ENCODE data around the gene ZNF117. TPM values are rescaled to one million over a fixed set of nuclear protein-coding genes. Genes with fewer than 3 reads are reported as not detected.

ZNF117 gene
- total and polyA plus RNA-seq, 9 of the 15 experiments (the other 6 are each of a cell fraction or from before 2014, with no cell fraction given) = 2.5 to 18.9 (median 14.1) TPM

DNA sequence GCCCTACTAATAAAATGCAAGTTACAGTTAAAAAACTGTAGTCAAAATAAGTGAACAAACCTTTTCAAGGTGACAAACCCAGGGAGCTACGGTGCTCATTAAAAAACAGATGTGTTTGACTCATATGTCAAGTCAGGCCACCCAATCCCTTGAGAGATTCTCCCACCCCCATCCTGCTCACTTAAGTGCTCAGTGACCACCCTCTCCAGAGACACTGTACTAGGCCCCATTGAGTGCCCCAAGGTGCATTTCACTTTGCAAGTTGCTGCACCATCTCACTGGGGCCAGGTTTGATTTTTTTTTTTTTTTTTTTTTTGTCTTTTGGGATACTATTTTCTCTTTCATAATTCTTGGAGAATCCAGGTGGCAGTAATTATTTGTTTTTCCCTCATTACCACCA, 13.7 kb upstream of the ZNF117 start (continued):
- TF ChIP-seq ZNF778 (CRISPR knock-in tag; IDR thresholded peaks at IDR 0.05) = no peak
- no peak for TF ChIP-seq ETV5 (CRISPR knock-in tag; IDR thresholded peaks at IDR 0.05; ENCODE audit: low read depth)
- TF ChIP-seq TRIM25 (IDR thresholded peaks at IDR 0.05; ENCODE audit: borderline replicate concordance) = no peak
- 0 out of 4 replicates have a peak, but pooled peaks of 1 of the 2 experiments have one; percentile 7 for TF ChIP-seq KDM1A (IDR thresholded peaks at IDR 0.05)
- TF ChIP-seq SMARCA5 (IDR thresholded peaks at IDR 0.05) = 0 out of 2 replicates have a peak, but pooled peaks have one; percentile 19

GRCh38 chr7:65002972-65003585, 12.2 kb upstream of the ZNF117 start:
- POLR2A ChIA-PET = interaction anchor here (0.6 to 1.2 kb wide), 2 partner anchors 19 to 42 kb away, joined by 3 to 4 read pairs; no protein-coding TSS in a partner anchor
- intact Hi-C loops (cut with micrococcal nuclease) (no loop called here), in situ Hi-C loops (cut with MboI) (no loop called here)
- Histone ChIP-seq H3K9me3 (replicated peaks; ENCODE audit: control insufficient read depth, insufficient read depth, low read depth, low read length) (peaks cover 30% of the 10 kb centered on the region), H3K4me1 (replicated peaks in 1 of 2; ENCODE audit: control insufficient read depth in 2 of 2, insufficient read depth in 2 of 2, low read length in 2 of 2) (peaks cover 31 to 47% of the 10 kb centered on the region in 2 experiments; a peak in 4 of 5 replicates), H3K9me1 (ENCODE audit: control insufficient read depth, insufficient read depth, low read length) (no peaks in the 10 kb centered on the region), H3K4me2 (ENCODE audit: insufficient read depth, low read length) (peak overlapping the region; percentile 5; the same call in 1 of the 2 replicates), H2AFZ (ENCODE audit: low read depth, low read length) (no peak overlapping the region), H3K27me3 (ENCODE audit: control insufficient read depth in 2 of 2, insufficient read depth in 2 of 2, low read length in 2 of 2) (no peaks in the 10 kb centered on the region), H3K9ac (ENCODE audit: insufficient read depth in 1 of 2, low read depth in 2 of 2, low read length in 2 of 2) (peak overlapping the region; percentile 0 to 26; a peak in 2 of 4 replicates), H3K4me3 (no peak overlapping the region), H4K20me1 (replicated peaks; ENCODE audit: control insufficient read depth, insufficient read depth, low read length) (no peaks in the 10 kb centered on the region), H3K79me2 (ENCODE audit: control insufficient read depth, insufficient read depth, low read length) (peaks cover 73% of the 10 kb centered on the region), H3K27ac (ENCODE audit: extremely low read depth, low read depth, low read length) (peak overlapping the region; percentile 45; the same call in 2 of the 3 replicates), H3K36me3 (ENCODE audit: control insufficient read depth, insufficient read depth, low read length) (peaks cover 42% of the 10 kb centered on the region)
- CTCF ChIA-PET (ENCODE audit: low intra/inter-chr PET ratio) = no interaction called here
- 75% methylated on average over 2 of the region's 2 CpGs for WGBS (ENCODE audit: insufficient coverage, low coverage, missing lambda C conversion rate)
- DNase-seq (ENCODE audit: extremely low read depth in 1 of 4, low spot score in 3 of 4) (no peak), ATAC-seq (no peak), FAIRE-seq (no peak)
- no TSS peak for BruUV-seq (replicated peaks)
- TF ChIP-seq ZNF584 (CRISPR knock-in tag; IDR thresholded peaks at IDR 0.05; ENCODE audit: low read depth) = no peak
- no peak for TF ChIP-seq TSC22D4 (tag; IDR thresholded peaks at IDR 0.05)
- no peak for TF ChIP-seq TEAD4 (IDR thresholded peaks at IDR 0.05; ENCODE audit: low read length)
- TF ChIP-seq TEAD4 (CRISPR knock-in tag; IDR thresholded peaks at IDR 0.05; ENCODE audit: borderline replicate concordance) = no peak
- no peak for TF ChIP-seq FOXP4 (CRISPR knock-in tag; IDR thresholded peaks at IDR 0.05; ENCODE audit: borderline replicate concordance)
- TF ChIP-seq BDP1 (IDR thresholded peaks at IDR 0.05; ENCODE audit: insufficient read depth, insufficient read length) = no peak
- no peak for TF ChIP-seq ZNF740 (CRISPR knock-in tag; IDR thresholded peaks at IDR 0.05)
- 0 out of 4 replicates have a peak, but pooled peaks of 1 of the 2 experiments have one; percentile 44 for TF ChIP-seq ZNF740 (tag; IDR thresholded peaks at IDR 0.05)
- TF ChIP-seq ZNF586 (CRISPR knock-in tag; conservative IDR thresholded peaks at IDR 0.05) = no peak
- TF ChIP-seq OTX1 (CRISPR knock-in tag; IDR thresholded peaks at IDR 0.05) = no peak
- no peak for TF ChIP-seq ATF4 (CRISPR knock-in tag; IDR thresholded peaks at IDR 0.05)

All from K562 (cell line).